Stimulated activated CD4-positive, alpha-beta T cell treated with anti-CD3 and anti-CD28 coated beads, Interleukin-12 subunit alpha, Interleukin-12 subunit beta, amount 100 ng/mL, for 24 hours (primary cell): ENCODE results near the gene ITCH.
"Not testable (repeated sequence)": the region's sequence is repeated elsewhere in the genome, so short reads cannot be mapped to it uniquely, and the experiment has no call there.

Experiments
- DNase-seq, 2 experiments: peaks; one replicate each; pipeline ENCODE4 v3.0.0-alpha.2; 2020; ENCODE audit warnings: low read depth in 2 of 2

Gene ITCH

GRCh38 chr20:34507702-34508413 lies 144.8 kb downstream of the ITCH start:
- DNase-seq: no peak

GRCh38 chr20:34510575-34510974 lies 147.5 kb downstream of the ITCH start:
- no peak for DNase-seq

- DNase-seq: no peak
These were observed 148.8 kb downstream of the ITCH start for GRCh38 chr20:34511891-34512265.

- DNase-seq: no peak
These were observed 149.3 kb downstream of the ITCH start for GRCh38 chr20:34512266-34512954.

- DNase-seq: no peak
These were observed 149.9 kb downstream of the ITCH start for GRCh38 chr20:34512955-34513419.

GRCh38 chr20:34514034-34514433 lies 151.0 kb downstream of the ITCH start:
- DNase-seq: not testable (repeated sequence)

- no peak for DNase-seq
These were observed 151.9 kb downstream of the ITCH start for GRCh38 chr20:34514897-34515483.

- peak; percentile 48 to 55 for DNase-seq
These were observed 152.6 kb downstream of the ITCH start for GRCh38 chr20:34515484-34516246.

- peak; percentile 88 to 95 for DNase-seq
These were observed 153.4 kb downstream of the ITCH start, which contains the start of gene DYNLRB1 for GRCh38 chr20:34516247-34517113. Gene DYNLRB1 (plus strand): TSS chr20:34516422. CDS start chr20:34516459, 37 bp downstream.

GRCh38 chr20:34517114-34517505 lies 154.0 kb downstream of the ITCH start:
- no peak for DNase-seq

GRCh38 chr20:34518863-34519262 lies 155.8 kb downstream of the ITCH start:
- DNase-seq: not testable (repeated sequence)

GRCh38 chr20:34519841-34520240 lies 156.8 kb downstream of the ITCH start:
- DNase-seq: not testable (repeated sequence)

GRCh38 chr20:34522969-34523871 lies 160.1 kb downstream of the ITCH start:
- DNase-seq: peak; percentile 15 to 37

GRCh38 chr20:34524426-34524825 lies 161.4 kb downstream of the ITCH start:
- no peak for DNase-seq

GRCh38 chr20:34525342-34525708 lies 162.3 kb downstream of the ITCH start:
- DNase-seq: no peak

- no peak for DNase-seq
These were observed 162.8 kb downstream of the ITCH start for GRCh38 chr20:34525709-34526416.

GRCh38 chr20:34526466-34526865 lies 163.4 kb downstream of the ITCH start:
- no peak for DNase-seq

GRCh38 chr20:34527016-34527415 lies 163.9 kb downstream of the ITCH start:
- no peak for DNase-seq

- no peak for DNase-seq
These were observed 165.8 kb downstream of the ITCH start for GRCh38 chr20:34528921-34529297.
